HG03135 (cell line): ENCODE measurements around the gene NUFIP2.
"Not testable (repeated sequence)": the region's sequence is repeated elsewhere in the genome, so short reads cannot be mapped to it uniquely, and the experiment has no call there.

Experiments
- ATAC-seq: cut with Tn5 transposase; IDR thresholded peaks from one replicate; pipeline ENCODE4 v1.9.1; 2021; ENCODE audit warnings: mild to moderate bottlenecking, moderate library complexity; ENCODE audit not compliant: unreplicated experiment

The NUFIP2 gene

DNA sequence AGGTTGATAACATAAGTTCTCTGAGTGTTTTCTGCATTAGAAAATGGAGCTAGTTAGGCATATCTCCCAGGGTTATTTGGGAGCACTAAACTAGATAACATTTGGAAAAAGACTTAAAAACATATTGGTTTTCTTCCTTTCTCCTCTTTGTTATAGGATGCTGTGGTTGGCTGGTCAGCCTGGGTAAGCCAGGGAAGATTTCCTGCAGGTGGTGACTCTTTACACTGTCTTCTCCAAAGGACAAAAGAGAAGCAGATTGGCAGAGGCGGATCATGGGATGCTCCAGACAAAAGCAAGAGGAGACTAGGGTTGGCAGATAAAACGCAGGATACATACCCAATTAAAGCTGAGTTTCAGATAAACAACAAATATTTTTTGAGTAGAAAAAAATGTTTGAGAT is 53.5 kb downstream of the NUFIP2 start:
- no peak for ATAC-seq

- ATAC-seq: no peak
Measured at GRCh38 chr17:29238133-29238850, 55.7 kb downstream of the NUFIP2 start.

- no peak for ATAC-seq
Measured at GRCh38 chr17:29237476-29238132, 56.3 kb downstream of the NUFIP2 start.

DNA sequence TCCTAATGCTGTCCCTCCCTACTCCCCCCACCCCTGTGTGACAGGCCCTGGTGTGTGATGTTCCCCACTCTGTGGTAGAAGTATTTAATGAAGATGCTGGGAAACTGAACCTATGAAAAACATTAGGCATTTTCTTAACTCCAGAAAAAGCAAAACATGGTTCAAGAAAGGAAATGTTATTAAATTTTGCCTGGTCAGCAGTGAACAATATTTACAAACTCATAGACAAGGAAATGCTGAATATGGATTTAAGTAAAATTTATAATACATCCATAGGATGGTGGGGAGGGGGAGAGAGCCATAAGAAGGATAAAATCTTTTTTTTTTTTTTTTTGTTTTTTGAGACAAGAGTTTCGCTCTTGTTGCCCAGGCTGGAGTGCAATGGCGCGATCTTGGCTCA is 58.0 kb downstream of the NUFIP2 start:
- ATAC-seq: no peak

GRCh38 chr17:29234972-29235371 is 59.0 kb downstream of the NUFIP2 start:
- ATAC-seq: not testable (repeated sequence)

- no peak for ATAC-seq
Measured at GRCh38 chr17:29233301-29233700, 60.6 kb downstream of the NUFIP2 start.

GRCh38 chr17:29225396-29225795 is 68.6 kb downstream of the NUFIP2 start:
- ATAC-seq: no peak

DNA sequence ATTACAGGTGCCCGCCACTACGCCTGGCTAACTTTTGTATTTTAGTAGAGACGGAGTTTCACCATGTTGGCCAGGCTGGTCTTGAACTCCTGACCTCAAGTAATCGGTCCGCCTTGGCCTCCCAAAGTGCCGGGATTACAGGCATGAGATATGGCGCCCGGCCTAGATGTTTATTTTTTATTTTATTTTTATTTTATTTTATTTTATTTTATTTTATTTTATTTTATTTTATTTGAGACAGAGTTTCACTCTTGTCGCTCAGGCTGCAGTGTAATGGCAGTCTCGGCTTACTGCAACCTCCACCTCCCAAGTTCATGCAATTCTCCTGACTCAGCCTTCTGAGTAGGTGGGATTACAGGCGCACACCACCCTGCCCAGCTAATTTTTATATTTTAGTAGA is 72.6 kb downstream of the NUFIP2 start:
- ATAC-seq: not testable (repeated sequence)

- ATAC-seq: no peak
Measured at GRCh38 chr17:29219378-29220047, 74.4 kb downstream of the NUFIP2 start.

GRCh38 chr17:29216856-29217255 is 77.1 kb downstream of the NUFIP2 start:
- ATAC-seq: no peak

DNA sequence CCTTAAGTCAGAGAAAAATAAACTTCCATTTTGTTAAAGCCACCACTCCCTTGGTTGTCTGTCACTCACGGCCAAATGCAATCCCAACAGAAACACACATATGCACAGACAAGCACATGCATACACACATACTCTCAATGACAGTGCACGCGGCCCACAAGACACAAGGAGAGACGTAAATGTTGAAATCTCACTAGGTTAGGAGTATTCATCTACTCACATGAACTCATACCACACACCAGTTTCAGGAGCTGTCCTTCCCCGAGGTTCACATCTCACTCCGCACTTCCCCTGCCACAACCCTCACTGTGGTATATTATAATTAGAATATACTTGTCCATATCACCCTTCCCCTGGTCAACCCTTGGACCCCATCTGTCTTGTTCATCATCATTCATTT is 77.8 kb downstream of the NUFIP2 start:
- no peak for ATAC-seq

- ATAC-seq: no peak
Measured at GRCh38 chr17:29215717-29216116, 78.2 kb downstream of the NUFIP2 start.

DNA sequence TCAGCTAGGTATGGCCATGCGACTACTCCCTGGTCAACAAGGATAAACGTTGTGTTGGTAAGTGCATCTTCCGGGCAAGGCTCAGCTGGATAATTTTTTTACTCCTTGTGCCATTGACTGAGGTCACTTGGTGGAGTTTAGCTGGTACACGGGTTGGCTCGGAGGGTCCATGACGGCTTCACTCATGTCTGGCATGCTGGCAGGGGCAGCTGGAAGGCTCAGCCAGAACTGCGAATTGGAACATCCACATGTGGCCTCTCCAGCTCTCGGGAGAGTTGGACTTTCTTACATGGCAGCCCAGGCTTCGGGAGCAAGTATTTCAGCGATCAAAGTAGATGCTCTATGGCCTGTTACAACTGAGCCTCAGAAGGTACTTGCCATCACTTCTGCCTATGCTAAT is 78.8 kb downstream of the NUFIP2 start:
- ATAC-seq: no peak

DNA sequence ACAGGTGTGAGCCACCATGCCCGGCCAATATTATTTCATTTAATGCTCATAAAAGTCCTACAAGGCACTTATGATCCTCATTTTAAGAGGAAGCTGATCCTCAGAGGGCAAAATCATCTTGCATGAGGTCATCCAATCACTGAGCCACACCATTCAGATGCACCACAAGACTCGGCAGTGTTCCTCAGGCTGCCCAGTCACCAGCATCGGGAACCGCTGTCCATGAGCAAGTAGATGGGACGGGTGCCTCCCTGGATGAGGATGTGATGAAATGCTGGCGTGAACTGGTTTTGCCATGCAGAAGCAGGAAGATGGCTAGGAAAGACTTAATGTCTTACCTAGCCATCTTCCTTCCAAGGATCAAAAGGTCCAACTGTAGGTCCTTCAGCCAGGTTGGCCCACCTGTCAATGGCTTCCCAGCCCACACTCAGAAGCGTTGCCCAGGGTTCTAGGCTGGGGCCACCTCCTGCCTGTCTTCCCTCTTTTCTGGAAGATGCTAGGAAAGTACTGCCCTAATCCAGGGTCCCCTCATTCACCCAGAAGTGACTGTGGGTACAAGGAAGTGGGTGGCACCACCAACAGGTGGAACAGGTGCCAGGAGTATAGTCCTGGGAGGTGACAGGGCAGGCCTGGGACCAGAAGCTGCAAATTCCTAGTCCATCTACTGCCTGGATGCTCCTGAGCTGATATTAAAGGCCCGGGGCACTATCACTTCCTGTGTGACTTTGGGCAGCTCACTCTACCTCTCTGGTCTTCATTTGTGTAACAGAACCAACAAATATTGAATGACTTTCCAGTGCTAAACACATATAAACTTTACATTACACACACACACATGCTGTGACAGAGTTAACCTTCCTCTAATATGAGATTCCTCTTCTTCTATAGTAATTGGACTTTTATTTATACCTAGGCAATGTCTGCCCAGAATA is 79.5 kb downstream of the NUFIP2 start:
- no peak for ATAC-seq

DNA sequence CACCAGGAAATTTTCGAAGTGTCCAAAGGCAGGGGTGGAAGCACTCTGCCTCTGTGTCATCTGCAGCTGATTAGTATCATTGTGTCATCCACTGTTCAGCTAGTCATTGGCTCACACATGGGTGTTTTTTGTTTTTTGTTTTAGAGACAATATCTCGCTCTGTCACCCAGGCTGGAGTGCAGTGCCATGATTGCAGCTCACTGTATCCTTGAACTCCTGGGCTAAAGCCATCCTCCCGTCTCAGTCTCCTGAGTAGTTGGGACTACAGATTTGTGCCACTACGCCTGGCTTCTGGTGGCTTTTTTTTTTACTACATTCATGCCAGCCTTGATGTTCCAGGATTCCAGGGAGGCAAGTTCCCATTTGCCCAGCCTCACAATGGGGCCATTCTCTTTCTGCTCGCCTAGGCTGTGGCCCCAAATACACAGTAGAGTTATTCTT is 81.2 kb downstream of the NUFIP2 start:
- no peak for ATAC-seq

DNA sequence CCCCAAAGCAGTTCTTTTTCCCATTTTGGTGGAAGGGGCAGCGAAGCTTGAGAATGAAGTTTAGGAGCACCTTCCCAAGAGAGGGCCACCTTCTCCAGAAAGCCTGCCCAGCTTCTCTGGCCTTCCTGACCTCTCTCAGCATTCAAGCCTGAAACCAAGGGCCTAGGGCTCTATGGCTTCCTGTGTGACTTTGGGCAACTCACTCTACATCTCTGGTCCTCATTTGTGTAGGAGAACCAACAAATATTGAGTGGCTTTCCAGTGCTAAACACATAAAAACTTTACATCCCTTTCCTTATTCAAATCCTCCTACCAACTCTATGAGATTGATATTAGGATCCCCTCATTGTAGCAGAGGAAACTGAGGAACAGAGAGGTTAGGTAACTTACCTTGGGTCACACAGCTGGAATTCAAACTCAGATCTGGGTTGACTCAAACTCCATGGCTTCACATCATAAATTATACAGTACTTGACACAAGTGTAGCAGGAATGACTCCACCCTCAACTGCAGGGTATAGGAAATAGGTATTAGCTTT is 81.8 kb downstream of the NUFIP2 start:
- ATAC-seq: no peak

DNA sequence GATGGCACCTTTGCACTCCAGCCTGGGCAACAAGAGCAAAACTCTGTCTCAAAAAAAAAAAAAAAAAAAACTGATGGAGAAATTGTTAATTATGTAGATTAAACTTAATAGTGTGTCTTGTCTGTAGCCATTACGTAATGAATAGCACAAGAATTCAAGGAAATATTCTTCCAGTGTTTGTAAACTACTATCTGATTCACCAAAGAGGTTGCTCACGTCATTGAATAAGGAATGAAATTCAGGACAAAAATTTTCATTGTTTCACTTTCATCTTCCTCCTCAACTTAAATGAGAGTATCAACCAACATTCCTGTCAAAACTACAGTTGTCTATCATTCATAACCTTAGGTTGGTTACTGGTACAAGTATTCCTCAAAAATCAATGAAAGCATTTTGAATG is 83.1 kb downstream of the NUFIP2 start:
- no peak for ATAC-seq

- no peak for ATAC-seq
Measured at GRCh38 chr17:29209073-29209472, 84.9 kb downstream of the NUFIP2 start.

GRCh38 chr17:29207975-29208374 is 86.0 kb downstream of the NUFIP2 start:
- ATAC-seq: no peak
